ENCODE results near the gene CYP26B1. TPM values are rescaled to one million over a fixed set of nuclear protein-coding genes. Genes with fewer than 3 reads are reported as not detected.

CYP26B1 gene
- polyA plus RNA-seq, 3 donors = not detected

- Histone ChIP-seq H4K20me1 (ENCODE audit: insufficient read depth, low read length) (no peaks in the 10 kb centered on the region), H3K36me3 (replicated peaks in 1 of 2; ENCODE audit: control insufficient read depth in 1 of 2, insufficient read depth in 2 of 2, low read length in 2 of 2) (no peaks in the 10 kb centered on the region), H3K9ac (ENCODE audit: insufficient read depth, low read length, poor library complexity, severe bottlenecking) (no peak overlapping the region), H3K9me3 (replicated peaks in 1 of 2; ENCODE audit: control insufficient read depth in 1 of 2, insufficient read depth in 1 of 2, low read length in 2 of 2) (peaks cover 0 to 4% of the 10 kb centered on the region in 2 donors), H3K4me2 (replicated peaks; ENCODE audit: extremely low read depth, low read length, poor library complexity, severe bottlenecking) (no peak overlapping the region), H3K4me1 (ENCODE audit: control insufficient read depth in 1 of 2, insufficient read depth in 2 of 2, low read length in 2 of 2) (no peaks in the 10 kb centered on the region), H3K27me3 (ENCODE audit: control insufficient read depth in 2 of 2, insufficient read depth in 2 of 2, low read length in 2 of 2) (no peaks in the 10 kb centered on the region), H2AFZ (ENCODE audit: insufficient read depth, low read depth, low read length, poor library complexity, severe bottlenecking) (no peak overlapping the region), H3K4me3 (replicated peaks in 1 of 3; ENCODE audit: low read depth in 2 of 3, low read length in 3 of 3) (no peak overlapping the region), H3K79me2 (ENCODE audit: insufficient read depth, low read length) (no peaks in the 10 kb centered on the region), H3K27ac (ENCODE audit: low read depth in 1 of 2, low read length in 2 of 2) (no peak overlapping the region)
- intact Hi-C loops (cut with micrococcal nuclease) = no loop called here
- Mint-ChIP-seq H3K4me3 (no peak overlapping the region), H3K27ac (no peak overlapping the region), H3K9me3 (peaks cover 4 to 19% (median 8%) of the 10 kb centered on the region in 7 donors), H3K4me1 (no peaks in the 10 kb centered on the region), H3K36me3 (no peaks in the 10 kb centered on the region), H3K27me3 (ENCODE audit: low read depth in 3 of 3) (peaks cover 0 to 8% (median 1%) of the 10 kb centered on the region in 3 donors)
- TF ChIP-seq CTCF (IDR thresholded peaks at IDR 0.05) = no peak
- 44% methylated on average over 4 of the region's 4 CpGs for WGBS (ENCODE audit: insufficient coverage)
- DNase-seq = no peak
Measured at GRCh38 chr2:72116081-72116533, 31.6 kb downstream of the CYP26B1 start.

- Histone ChIP-seq H3K4me3 (replicated peaks in 1 of 3; ENCODE audit: low read depth in 2 of 3, low read length in 3 of 3) (no peak overlapping the region), H3K9ac (ENCODE audit: insufficient read depth, low read length, poor library complexity, severe bottlenecking) (no peak overlapping the region), H3K79me2 (ENCODE audit: insufficient read depth, low read length) (no peaks in the 10 kb centered on the region), H3K4me2 (replicated peaks; ENCODE audit: extremely low read depth, low read length, poor library complexity, severe bottlenecking) (no peak overlapping the region), H4K20me1 (ENCODE audit: insufficient read depth, low read length) (no peaks in the 10 kb centered on the region), H3K36me3 (replicated peaks in 1 of 2; ENCODE audit: control insufficient read depth in 1 of 2, insufficient read depth in 2 of 2, low read length in 2 of 2) (no peaks in the 10 kb centered on the region), H3K4me1 (ENCODE audit: control insufficient read depth in 1 of 2, insufficient read depth in 2 of 2, low read length in 2 of 2) (no peaks in the 10 kb centered on the region), H3K9me3 (replicated peaks in 1 of 2; ENCODE audit: control insufficient read depth in 1 of 2, insufficient read depth in 1 of 2, low read length in 2 of 2) (peaks cover 0 to 6% of the 10 kb centered on the region in 2 donors), H3K27me3 (ENCODE audit: control insufficient read depth in 2 of 2, insufficient read depth in 2 of 2, low read length in 2 of 2) (no peaks in the 10 kb centered on the region), H3K27ac (ENCODE audit: low read depth in 1 of 2, low read length in 2 of 2) (no peak overlapping the region), H2AFZ (ENCODE audit: insufficient read depth, low read depth, low read length, poor library complexity, severe bottlenecking) (no peak overlapping the region)
- no peak for TF ChIP-seq CTCF (IDR thresholded peaks at IDR 0.05)
- Mint-ChIP-seq H3K4me3 (no peak overlapping the region), H3K36me3 (no peaks in the 10 kb centered on the region), H3K27ac (no peak overlapping the region), H3K27me3 (ENCODE audit: low read depth in 3 of 3) (peaks cover 0 to 8% (median 1%) of the 10 kb centered on the region in 3 donors), H3K9me3 (peaks cover 4 to 22% (median 8%) of the 10 kb centered on the region in 7 donors), H3K4me1 (no peaks in the 10 kb centered on the region)
- 84% methylated on average over 14 of the region's 18 CpGs for WGBS (ENCODE audit: insufficient coverage)
- no peak for DNase-seq
- intact Hi-C loops (cut with micrococcal nuclease) = no loop called here
Measured at GRCh38 chr2:72115110-72116080, 32.3 kb downstream of the CYP26B1 start.
